ENCODE results near the gene GALNT10. TPM values are rescaled to one million over a fixed set of nuclear protein-coding genes. Genes with fewer than 3 reads are reported as not detected.

GALNT10 gene
- polyA plus RNA-seq, 1 experiment, result 203 TPM

DNA sequence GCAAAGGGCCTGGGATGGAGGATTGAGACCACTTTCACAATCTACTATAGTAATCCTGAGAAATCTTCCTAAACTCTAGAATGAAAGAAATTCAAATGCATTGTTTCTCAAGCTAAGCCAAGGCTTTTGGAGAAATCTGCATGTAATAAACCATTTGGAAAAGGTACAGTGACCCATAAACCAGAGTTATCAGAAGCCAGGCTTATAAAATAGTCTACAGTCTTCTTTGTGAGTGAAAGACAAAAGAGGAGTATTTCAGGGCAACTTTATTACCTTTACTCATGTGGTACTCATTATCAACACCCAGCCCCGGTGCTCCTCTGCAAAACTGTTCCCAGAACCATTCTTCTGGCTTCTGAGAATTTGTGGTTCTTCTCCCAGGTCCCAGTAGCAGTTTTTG lies 87.0 kb downstream of the GALNT10 start:
- no peak for DNase-seq (ENCODE audit: low read depth)
- no peak overlapping the region for H3K4me3 ChIP-seq (ENCODE audit: low read depth, low read length)
- H3K36me3 ChIP-seq (ENCODE audit: control insufficient read depth, insufficient read depth, low read length), result no peaks in the 10 kb centered on the region
- ChIA-PET CTCF (interaction anchor here (0.6 kb wide), 1 partner anchor 19 kb away, joined by 3 read pairs; no protein-coding TSS in a partner anchor), POLR2A (interaction anchor here (0.7 kb wide), 1 partner anchor 8 kb away, joined by 5 read pairs; no protein-coding TSS in a partner anchor)
- H3K27me3 ChIP-seq (ENCODE audit: control insufficient read depth, insufficient read depth, low read length), result no peaks in the 10 kb centered on the region
- TF ChIP-seq, protein P1, sequence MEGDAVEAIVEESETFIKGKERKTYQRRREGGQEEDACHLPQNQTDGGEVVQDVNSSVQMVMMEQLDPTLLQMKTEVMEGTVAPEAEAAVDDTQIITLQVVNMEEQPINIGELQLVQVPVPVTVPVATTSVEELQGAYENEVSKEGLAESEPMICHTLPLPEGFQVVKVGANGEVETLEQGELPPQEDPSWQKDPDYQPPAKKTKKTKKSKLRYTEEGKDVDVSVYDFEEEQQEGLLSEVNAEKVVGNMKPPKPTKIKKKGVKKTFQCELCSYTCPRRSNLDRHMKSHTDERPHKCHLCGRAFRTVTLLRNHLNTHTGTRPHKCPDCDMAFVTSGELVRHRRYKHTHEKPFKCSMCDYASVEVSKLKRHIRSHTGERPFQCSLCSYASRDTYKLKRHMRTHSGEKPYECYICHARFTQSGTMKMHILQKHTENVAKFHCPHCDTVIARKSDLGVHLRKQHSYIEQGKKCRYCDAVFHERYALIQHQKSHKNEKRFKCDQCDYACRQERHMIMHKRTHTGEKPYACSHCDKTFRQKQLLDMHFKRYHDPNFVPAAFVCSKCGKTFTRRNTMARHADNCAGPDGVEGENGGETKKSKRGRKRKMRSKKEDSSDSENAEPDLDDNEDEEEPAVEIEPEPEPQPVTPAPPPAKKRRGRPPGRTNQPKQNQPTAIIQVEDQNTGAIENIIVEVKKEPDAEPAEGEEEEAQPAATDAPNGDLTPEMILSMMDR (IDR thresholded peaks at IDR 0.05; ENCODE audit: insufficient read depth, low read depth, low read length), result no peak

- Histone ChIP-seq H3K36me3 (ENCODE audit: control insufficient read depth, insufficient read depth, low read length) (no peaks in the 10 kb centered on the region), H3K4me3 (ENCODE audit: low read depth, low read length) (no peak overlapping the region), H3K27me3 (ENCODE audit: control insufficient read depth, insufficient read depth, low read length) (no peaks in the 10 kb centered on the region)
- TF ChIP-seq, protein P1 (IDR thresholded peaks at IDR 0.05; ENCODE audit: insufficient read depth, low read depth, low read length), result no peak
- ChIA-PET POLR2A (no interaction called here), CTCF (no interaction called here)
- no peak for DNase-seq (ENCODE audit: low read depth)
These were observed 87.7 kb downstream of the GALNT10 start for GRCh38 chr5:154278186-154278585.

DNA sequence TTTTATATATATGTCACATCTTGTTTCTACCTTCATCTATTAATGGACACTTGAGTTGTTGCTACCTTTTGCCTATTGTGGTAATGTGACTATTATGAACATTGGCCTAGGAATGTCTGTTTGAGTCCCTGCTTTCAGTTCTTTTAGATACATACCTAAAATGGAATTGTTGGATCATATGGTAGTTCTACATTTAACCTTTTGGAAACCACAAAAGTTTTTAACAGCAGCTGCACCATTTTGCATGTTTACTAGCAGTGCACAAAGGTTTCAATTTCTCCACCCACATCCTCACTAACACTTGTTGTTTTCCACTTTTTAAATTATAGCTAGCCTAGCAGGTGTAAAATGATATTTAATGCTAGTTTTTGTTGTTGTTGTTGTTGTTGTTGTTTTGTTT lies 88.4 kb downstream of the GALNT10 start:
- POLR2A ChIA-PET, result no interaction called here

DNA sequence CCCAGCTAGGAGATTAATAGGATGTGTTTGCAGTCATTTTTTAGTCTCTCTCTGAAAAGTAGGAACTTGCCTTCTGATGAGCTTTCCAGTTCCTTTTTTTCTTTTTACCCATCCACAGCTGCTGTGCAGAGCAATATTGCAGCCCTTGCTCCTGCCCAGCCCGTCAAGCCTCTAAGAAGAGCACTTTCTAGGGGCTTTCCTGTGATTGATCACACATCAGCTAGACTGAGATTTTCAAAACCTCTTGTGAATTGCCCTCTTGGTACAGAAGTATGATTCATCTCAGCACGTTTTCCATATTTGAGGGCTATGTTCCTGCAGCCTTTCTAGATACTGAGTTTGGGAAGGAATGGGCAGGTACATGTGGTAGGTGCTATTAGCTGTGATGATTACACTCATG lies 93.9 kb downstream of the GALNT10 start:
- Histone ChIP-seq H3K36me3 (ENCODE audit: control insufficient read depth, insufficient read depth, low read length) (no peaks in the 10 kb centered on the region), H3K4me3 (ENCODE audit: low read depth, low read length) (no peak overlapping the region), H3K27me3 (ENCODE audit: control insufficient read depth, insufficient read depth, low read length) (no peaks in the 10 kb centered on the region)
- CTCF ChIA-PET, result interaction anchor here (1.3 kb wide), 1 partner anchor 9 kb away, joined by 3 read pairs; no protein-coding TSS in a partner anchor
- no peak for DNase-seq (ENCODE audit: low read depth)
- POLR2A ChIA-PET, result no interaction called here
- TF ChIP-seq, protein P1 (IDR thresholded peaks at IDR 0.05; ENCODE audit: insufficient read depth, low read depth, low read length), result no peak

More for the DNA sequence above, 88.4 kb downstream of the GALNT10 start:
- Histone ChIP-seq H3K27me3 (ENCODE audit: control insufficient read depth, insufficient read depth, low read length) (no peaks in the 10 kb centered on the region), H3K36me3 (ENCODE audit: control insufficient read depth, insufficient read depth, low read length) (no peaks in the 10 kb centered on the region), H3K4me3 (ENCODE audit: low read depth, low read length) (no peak overlapping the region)
- DNase-seq (ENCODE audit: low read depth), result no peak
- CTCF ChIA-PET, result no interaction called here
- TF ChIP-seq, protein P1 (IDR thresholded peaks at IDR 0.05; ENCODE audit: insufficient read depth, low read depth, low read length), result no peak

- no peak for DNase-seq (ENCODE audit: low read depth)
- ChIA-PET CTCF (interaction anchor here (0.9 to 1.4 kb wide), 2 partner anchors 12 to 105 kb away, joined by 3 read pairs; no protein-coding TSS in a partner anchor), POLR2A (interaction anchor here (0.6 to 0.8 kb wide), 3 partner anchors 9 to 219 kb away, joined by 3 to 5 read pairs (median 4); no protein-coding TSS in a partner anchor)
- Histone ChIP-seq H3K4me3 (ENCODE audit: low read depth, low read length) (no peak overlapping the region), H3K36me3 (ENCODE audit: control insufficient read depth, insufficient read depth, low read length) (no peaks in the 10 kb centered on the region), H3K27me3 (ENCODE audit: control insufficient read depth, insufficient read depth, low read length) (no peaks in the 10 kb centered on the region)
- TF ChIP-seq, protein P1 (IDR thresholded peaks at IDR 0.05; ENCODE audit: insufficient read depth, low read depth, low read length), result no peak
These were observed 95.3 kb downstream of the GALNT10 start for GRCh38 chr5:154285661-154286408.
